Activated effector memory CD4-positive, alpha-beta T cell treated with Interleukin-2 at 50 U/mL for 16 hours (primary cell): ENCODE measurements around the gene PRDM7.
"Not testable (repeated sequence)": the region's sequence is repeated elsewhere in the genome, so short reads cannot be mapped to it uniquely, and the experiment has no call there.

Experiments
- DNase-seq: peaks from one replicate; pipeline ENCODE4 v3.0.0-alpha.2; 2020

Gene PRDM7

GRCh38 chr16:90011508-90011819 is 65.7 kb downstream of the PRDM7 start:
- no peak for DNase-seq

DNA sequence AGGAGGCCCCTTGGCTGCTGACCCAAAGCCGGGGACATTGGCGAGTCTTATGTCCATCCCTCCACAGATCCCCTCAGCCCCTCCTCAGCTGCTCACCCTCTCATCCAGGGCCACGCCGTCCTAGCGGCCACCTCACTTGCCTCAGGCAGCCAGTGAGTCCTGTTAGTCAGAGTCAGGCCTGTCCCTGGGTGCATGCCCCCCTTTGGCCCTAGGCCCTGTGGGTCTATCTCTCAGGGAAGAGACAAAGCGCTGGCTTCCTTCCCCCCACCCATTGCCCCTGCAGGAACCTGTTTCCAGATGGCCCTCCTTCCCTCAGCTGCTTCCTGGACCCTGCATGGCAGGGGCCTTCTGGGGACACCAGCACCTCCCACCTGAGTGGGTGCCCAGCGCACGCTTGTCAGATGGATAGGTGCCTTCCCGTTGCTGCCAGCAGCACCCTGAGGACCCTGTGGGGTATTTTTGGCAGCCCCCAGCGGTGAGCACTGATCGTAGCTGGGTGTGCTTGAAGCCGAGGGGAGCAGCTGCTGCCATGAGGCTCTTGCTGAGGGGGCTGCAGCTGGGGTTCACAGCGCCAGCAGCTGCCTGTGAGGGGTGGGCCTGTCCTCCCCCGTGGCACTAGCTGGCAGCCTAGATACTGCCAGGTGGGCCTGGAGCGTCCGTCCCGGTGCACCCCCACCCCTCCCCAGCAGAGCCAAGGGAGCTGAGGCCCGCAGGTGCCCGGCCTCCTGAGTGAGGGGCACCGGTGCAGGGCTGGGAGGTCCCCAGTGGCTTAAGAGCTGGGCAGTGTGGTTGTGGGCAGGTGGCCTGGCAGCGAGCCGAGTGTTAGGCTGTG is 66.2 kb downstream of the PRDM7 start:
- no peak for DNase-seq

DNA sequence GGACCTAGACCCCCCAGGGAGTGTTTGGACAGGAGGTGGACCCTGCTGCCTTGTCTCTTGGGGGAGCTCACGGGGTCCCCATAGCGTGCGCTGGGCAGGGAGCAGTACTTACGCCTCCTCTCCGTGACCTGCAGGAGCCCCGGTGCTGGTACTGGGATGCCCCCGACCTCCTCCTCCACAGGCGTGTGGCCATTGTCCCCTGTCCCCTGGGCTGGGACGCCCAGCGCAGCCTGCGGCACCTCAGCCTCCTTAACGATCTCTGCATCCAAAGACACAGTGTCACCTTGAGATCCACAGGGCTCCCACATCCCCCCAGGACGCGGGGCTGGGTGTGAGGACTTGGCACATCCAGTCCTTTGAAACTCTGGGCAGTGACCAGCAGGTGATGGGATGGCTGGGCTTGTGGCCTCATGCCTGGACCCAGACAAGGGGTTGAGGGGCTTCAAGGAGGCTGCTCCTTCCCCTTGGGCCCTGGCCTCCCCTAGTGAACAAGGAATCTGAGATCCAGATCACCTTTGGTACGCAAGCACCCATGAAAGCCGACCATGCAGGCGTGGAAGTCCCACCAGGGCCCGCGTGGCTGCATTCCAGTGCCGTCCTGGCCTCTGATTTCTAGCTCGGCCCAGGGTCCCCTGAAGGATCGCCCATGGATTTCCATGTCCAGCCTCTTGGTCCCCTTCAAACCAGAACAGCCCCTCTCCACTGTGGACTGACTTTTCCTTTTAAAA is 67.8 kb downstream of the PRDM7 start:
- no peak for DNase-seq

DNA sequence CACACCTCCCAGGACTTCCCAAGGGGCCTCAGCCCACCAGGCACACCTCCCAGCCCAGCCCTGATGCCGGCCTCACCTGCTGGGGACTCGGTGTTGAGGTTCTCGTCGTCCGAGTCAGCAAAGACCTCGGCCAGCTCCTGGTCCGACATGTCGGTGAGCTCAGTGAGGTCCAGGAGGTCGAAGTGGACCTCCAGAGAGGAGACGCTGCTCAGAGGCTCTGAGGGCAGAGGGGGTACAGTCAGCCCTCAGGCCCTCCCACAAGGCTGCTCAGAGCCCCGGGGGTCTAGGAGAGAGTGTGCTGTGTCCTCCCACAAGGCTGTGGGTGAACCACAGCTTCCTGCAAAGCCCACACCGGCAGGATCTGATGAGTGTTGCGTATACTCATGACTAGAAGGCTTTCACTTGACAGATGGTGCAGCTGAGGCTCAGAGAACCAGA is 68.4 kb downstream of the PRDM7 start:
- peak; percentile 42 for DNase-seq

DNA sequence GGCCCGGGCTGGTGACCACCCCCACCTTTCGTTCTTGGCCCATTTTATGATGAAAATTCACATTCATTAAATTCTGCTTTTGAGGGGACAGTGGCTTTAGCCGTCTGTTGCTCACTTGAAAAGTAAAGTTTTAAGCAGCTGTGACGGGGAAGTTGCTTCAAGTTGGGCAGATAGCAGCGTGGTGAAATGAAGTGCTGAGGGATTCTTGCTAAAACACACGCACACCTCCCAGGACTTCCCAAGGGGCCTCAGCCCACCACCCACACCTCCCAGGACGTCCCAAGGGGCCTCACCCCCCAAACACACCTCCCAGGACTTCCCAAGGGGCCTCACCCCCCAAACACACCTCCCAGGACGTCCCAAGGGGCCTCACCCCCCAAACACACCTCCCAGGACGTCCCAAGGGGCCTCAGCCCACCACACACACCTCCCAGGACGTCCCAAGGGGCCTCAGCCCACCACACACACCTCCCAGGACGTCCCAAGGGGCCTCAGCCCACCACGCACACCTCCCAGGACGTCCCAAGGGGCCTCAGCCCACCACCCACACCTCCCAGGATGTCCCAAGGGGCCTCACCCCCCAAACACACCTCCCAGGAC is 69.4 kb downstream of the PRDM7 start:
- not testable (repeated sequence) for DNase-seq

DNA sequence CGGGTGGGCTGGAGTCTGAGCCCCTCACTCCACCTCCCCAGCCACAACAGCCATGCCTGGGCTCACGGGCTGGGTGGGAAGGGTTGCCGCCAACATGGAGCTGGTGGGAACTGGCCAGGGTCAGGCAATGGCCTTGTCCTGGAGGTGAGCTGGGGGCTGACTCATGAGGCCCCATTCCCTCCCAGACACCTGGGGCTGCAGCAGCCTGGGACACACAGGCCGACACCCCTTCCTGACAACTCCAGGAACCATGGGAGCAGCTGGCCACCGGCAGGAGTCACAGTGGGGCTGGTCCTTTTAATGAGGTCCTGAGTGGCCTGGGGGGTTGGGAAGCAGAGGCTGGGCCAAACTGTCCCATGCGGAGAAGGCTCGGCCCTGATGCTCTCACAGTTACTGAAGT is 70.1 kb downstream of the PRDM7 start:
- DNase-seq: no peak
